ENCODE data around the gene LRCH4.
"Not testable (repeated sequence)": the region's sequence is repeated elsewhere in the genome, so short reads cannot be mapped to it uniquely, and the experiment has no call there.

The LRCH4 gene

DNA sequence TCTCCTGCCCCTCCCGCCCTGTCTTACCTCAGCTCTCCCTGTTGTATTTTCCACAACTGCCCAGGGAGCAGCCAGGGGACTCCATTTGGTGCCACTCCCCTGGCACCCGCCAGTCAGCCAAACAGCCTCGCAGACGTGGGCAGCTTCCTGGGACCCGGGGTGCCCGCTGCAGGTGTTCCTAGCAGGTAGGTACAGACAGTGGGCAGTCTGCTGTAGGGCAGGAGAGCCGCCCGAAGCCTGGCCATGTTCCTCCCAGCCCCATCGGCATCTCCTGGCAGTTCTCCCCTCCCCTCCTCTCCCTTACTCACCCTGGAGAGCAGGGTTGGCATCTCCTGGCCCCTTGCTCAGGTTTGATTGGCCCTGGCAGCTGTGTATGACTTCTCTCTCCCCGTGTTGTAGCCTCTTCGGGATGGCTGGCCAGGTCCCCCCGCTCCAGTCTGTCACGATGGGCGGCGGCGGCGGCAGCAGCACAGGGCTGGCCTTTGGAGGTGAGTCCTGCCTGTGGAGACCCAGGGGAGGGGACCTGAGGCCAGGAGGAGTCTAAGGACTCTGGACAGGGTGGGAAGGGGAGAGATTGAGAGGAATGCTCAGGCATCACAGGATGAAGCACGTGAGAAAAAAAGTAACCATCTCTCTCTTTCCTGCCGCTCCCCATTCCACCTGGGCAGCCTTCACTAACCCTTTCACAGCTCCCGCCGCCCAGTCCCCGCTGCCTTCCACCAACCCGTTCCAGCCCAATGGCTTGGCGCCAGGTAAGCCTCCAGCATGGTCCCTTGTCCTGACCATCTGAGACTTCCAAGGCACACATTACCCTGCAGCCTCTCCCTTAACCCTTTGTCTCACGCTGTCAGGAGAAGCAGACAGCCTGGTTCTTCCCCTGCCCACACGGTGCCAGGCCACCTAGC, 23.5 kb downstream of the LRCH4 start:
- H3K4me1 ChIP-seq (ENCODE audit: control insufficient read depth in 1 of 2, insufficient read depth in 2 of 2, low read length in 2 of 2), result peaks cover 0 to 5% of the 10 kb centered on the region in 2 donors
- H3K27ac ChIP-seq (ENCODE audit: low read length), result no peak overlapping the region
- no peak overlapping the region for H3K4me3 ChIP-seq (ENCODE audit: low read depth in 1 of 2, low read length in 2 of 2)
- H3K27me3 ChIP-seq (ENCODE audit: low read depth, low read length), result no peaks in the 10 kb centered on the region
- H3K9me3 ChIP-seq (ENCODE audit: control insufficient read depth in 1 of 2, low read length in 2 of 2), result no peaks in the 10 kb centered on the region
- peaks cover 4 to 18% of the 10 kb centered on the region in 2 donors for H3K36me3 ChIP-seq (ENCODE audit: control insufficient read depth in 1 of 2, insufficient read depth in 2 of 2, low read length in 2 of 2)

DNA sequence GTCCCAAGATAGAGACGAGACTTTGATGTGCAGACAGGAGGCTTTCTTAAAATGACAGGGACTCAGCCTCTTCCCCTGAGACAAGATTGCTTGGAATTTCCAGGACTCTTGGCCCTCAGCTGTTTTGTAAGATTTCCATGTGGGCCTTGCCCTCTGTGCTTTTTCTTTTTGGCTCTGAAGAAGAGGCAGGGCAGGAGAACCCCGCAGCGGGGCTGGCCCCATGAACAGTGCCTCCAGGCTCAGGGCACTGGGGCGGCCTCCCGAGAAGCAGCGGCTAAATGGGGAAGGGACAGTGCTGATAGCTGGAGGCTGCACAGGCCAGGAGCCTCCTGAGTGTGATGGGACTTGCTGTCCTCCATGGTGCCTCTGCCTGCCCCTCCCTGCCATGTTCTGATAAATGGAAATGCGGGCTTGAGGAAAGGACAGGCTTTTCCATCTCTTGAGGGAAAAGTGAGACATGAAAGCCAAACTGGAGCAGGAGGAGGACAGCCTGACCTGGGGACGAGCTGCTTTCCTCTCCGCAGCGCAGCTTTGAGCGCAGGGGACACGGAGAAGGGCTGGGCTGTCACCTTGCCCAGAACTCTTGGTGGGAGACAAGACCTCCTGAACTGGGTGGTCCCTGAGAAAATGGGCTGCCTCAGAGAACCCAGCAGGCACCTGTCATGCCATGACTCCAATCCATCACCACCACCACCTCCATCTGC, 24.3 kb downstream of the LRCH4 start:
- Histone ChIP-seq H3K36me3 (ENCODE audit: control insufficient read depth in 1 of 2, insufficient read depth in 2 of 2, low read length in 2 of 2) (peaks cover 4 to 22% of the 10 kb centered on the region in 2 donors), H3K4me1 (ENCODE audit: control insufficient read depth in 1 of 2, insufficient read depth in 2 of 2, low read length in 2 of 2) (peaks cover 0 to 5% of the 10 kb centered on the region in 2 donors), H3K27me3 (ENCODE audit: low read depth, low read length) (no peaks in the 10 kb centered on the region), H3K9me3 (ENCODE audit: control insufficient read depth in 1 of 2, low read length in 2 of 2) (no peaks in the 10 kb centered on the region), H3K4me3 (ENCODE audit: low read depth in 1 of 2, low read length in 2 of 2) (no peak overlapping the region), H3K27ac (ENCODE audit: low read length) (no peak overlapping the region)

GRCh38 chr7:100559127-100559526, 26.8 kb downstream of the LRCH4 start:
- peaks cover 0 to 5% of the 10 kb centered on the region in 2 donors for H3K4me1 ChIP-seq (ENCODE audit: control insufficient read depth in 1 of 2, insufficient read depth in 2 of 2, low read length in 2 of 2)
- no peak overlapping the region for H3K27ac ChIP-seq (ENCODE audit: low read length)
- H3K4me3 ChIP-seq (ENCODE audit: low read depth in 1 of 2, low read length in 2 of 2), result no peak overlapping the region
- H3K27me3 ChIP-seq (ENCODE audit: low read depth, low read length), result no peaks in the 10 kb centered on the region
- H3K9me3 ChIP-seq (ENCODE audit: control insufficient read depth in 1 of 2, low read length in 2 of 2), result no peaks in the 10 kb centered on the region
- H3K36me3 ChIP-seq (ENCODE audit: control insufficient read depth in 1 of 2, insufficient read depth in 2 of 2, low read length in 2 of 2), result peaks cover 10 to 38% of the 10 kb centered on the region in 2 donors

DNA sequence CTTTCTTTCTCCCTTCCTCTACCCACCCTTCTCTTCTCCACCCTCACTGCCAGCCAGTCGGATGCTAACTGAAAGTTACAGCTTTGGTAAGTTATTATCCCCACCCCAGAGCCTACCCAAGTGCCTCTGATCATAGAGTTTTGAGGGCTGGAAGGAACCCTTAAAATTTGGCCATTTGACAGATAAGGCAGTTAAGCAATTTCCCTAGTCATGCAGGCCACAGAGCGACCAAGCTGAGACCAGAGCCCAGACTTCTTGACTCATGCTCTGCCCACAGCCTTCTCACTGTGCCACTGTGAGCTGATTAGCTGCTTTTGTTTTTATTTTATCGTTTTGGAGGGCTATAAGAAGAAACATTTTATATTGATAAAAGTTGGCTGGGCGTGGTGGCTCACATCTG, 29.4 kb downstream of the LRCH4 start:
- no peaks in the 10 kb centered on the region for H3K9me3 ChIP-seq (ENCODE audit: control insufficient read depth in 1 of 2, low read length in 2 of 2)
- H3K4me1 ChIP-seq (ENCODE audit: control insufficient read depth in 1 of 2, insufficient read depth in 2 of 2, low read length in 2 of 2), result peaks cover 0 to 5% of the 10 kb centered on the region in 2 donors
- no peak overlapping the region for H3K4me3 ChIP-seq (ENCODE audit: low read depth in 1 of 2, low read length in 2 of 2)
- H3K27ac ChIP-seq (ENCODE audit: low read length), result no peak overlapping the region
- H3K36me3 ChIP-seq (ENCODE audit: control insufficient read depth in 1 of 2, insufficient read depth in 2 of 2, low read length in 2 of 2), result peaks cover 13 to 38% of the 10 kb centered on the region in 2 donors
- H3K27me3 ChIP-seq (ENCODE audit: low read depth, low read length), result no peaks in the 10 kb centered on the region

- no peaks in the 10 kb centered on the region for H3K27me3 ChIP-seq (ENCODE audit: low read depth, low read length)
- H3K4me3 ChIP-seq (ENCODE audit: low read depth in 1 of 2, low read length in 2 of 2), result no peak overlapping the region
- no peaks in the 10 kb centered on the region for H3K9me3 ChIP-seq (ENCODE audit: control insufficient read depth in 1 of 2, low read length in 2 of 2)
- H3K4me1 ChIP-seq (ENCODE audit: control insufficient read depth in 1 of 2, insufficient read depth in 2 of 2, low read length in 2 of 2), result peaks cover 0 to 5% of the 10 kb centered on the region in 2 donors
- no peak overlapping the region for H3K27ac ChIP-seq (ENCODE audit: low read length)
- peaks cover 13 to 38% of the 10 kb centered on the region in 2 donors for H3K36me3 ChIP-seq (ENCODE audit: control insufficient read depth in 1 of 2, insufficient read depth in 2 of 2, low read length in 2 of 2)
Observed at GRCh38 chr7:100555701-100556100, 30.2 kb downstream of the LRCH4 start.

DNA sequence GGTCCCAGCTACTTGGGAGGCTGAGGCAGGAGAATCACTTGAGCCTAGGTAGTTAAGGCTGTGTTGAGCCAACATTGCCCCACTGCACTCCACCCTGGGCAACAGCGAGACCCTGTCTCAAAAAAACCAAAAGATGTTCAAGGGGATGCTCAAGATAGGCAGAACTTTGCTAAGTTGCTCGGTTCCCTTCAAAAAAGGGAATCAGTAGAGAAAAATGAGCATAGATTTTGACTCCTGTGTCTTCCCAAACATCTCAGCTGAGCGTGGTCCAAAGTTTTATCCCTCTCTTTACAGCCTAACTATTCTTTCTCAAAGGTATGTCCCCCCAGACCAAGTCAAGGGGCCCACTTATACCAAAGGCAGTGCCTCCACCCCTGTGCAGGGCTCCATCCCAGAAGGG, 32.9 kb downstream of the LRCH4 start:
- Histone ChIP-seq H3K9me3 (ENCODE audit: control insufficient read depth in 1 of 2, low read length in 2 of 2) (no peaks in the 10 kb centered on the region), H3K27me3 (ENCODE audit: low read depth, low read length) (no peaks in the 10 kb centered on the region), H3K4me1 (ENCODE audit: control insufficient read depth in 1 of 2, insufficient read depth in 2 of 2, low read length in 2 of 2) (peaks cover 1 to 4% of the 10 kb centered on the region in 2 donors), H3K4me3 (ENCODE audit: low read depth in 1 of 2, low read length in 2 of 2) (no peak overlapping the region), H3K36me3 (ENCODE audit: control insufficient read depth in 1 of 2, insufficient read depth in 2 of 2, low read length in 2 of 2) (peaks cover 21 to 38% of the 10 kb centered on the region in 2 donors), H3K27ac (ENCODE audit: low read length) (no peak overlapping the region)

DNA sequence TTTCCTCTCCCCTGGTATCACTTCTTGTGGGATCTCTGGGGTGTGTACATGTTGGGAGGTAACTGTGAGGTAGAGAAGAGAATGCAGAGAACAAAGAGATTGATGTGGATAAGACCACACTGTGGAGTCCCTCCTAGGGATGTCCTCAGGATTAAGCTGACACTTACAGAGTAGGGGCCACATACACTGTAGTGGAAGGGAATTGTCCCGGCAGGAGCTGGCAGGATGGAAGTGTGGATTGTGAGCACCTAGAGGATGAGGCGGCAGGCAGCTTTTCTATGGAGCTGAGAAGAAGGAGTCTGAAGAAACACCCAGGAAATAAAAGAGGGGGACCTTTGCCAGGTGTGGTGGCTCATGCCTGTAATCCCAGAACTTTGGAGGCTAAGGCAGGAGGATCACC, 33.4 kb downstream of the LRCH4 start:
- H3K9me3 ChIP-seq (ENCODE audit: control insufficient read depth in 1 of 2, low read length in 2 of 2), result no peaks in the 10 kb centered on the region
- no peak overlapping the region for H3K27ac ChIP-seq (ENCODE audit: low read length)
- peaks cover 6 to 9% of the 10 kb centered on the region in 2 donors for H3K4me1 ChIP-seq (ENCODE audit: control insufficient read depth in 1 of 2, insufficient read depth in 2 of 2, low read length in 2 of 2)
- peaks cover 21 to 38% of the 10 kb centered on the region in 2 donors for H3K36me3 ChIP-seq (ENCODE audit: control insufficient read depth in 1 of 2, insufficient read depth in 2 of 2, low read length in 2 of 2)
- H3K4me3 ChIP-seq (ENCODE audit: low read depth in 1 of 2, low read length in 2 of 2), result no peak overlapping the region
- no peaks in the 10 kb centered on the region for H3K27me3 ChIP-seq (ENCODE audit: low read depth, low read length)

GRCh38 chr7:100548446-100548845, 37.5 kb downstream of the LRCH4 start:
- H3K36me3 ChIP-seq (ENCODE audit: control insufficient read depth in 1 of 2, insufficient read depth in 2 of 2, low read length in 2 of 2), result peaks cover 12 to 14% of the 10 kb centered on the region in 2 donors
- peak overlapping the region; percentile 91 for H3K27ac ChIP-seq (ENCODE audit: low read length)
- H3K4me1 ChIP-seq (ENCODE audit: control insufficient read depth in 1 of 2, insufficient read depth in 2 of 2, low read length in 2 of 2), result peaks cover 38 to 47% of the 10 kb centered on the region in 2 donors

GRCh38 chr7:100547872-100548271, 38.1 kb downstream of the LRCH4 start:
- no peaks in the 10 kb centered on the region for H3K27me3 ChIP-seq (ENCODE audit: low read depth, low read length)
- H3K27ac ChIP-seq (ENCODE audit: low read length), result peak overlapping the region; percentile 91
- no peak overlapping the region for H3K4me3 ChIP-seq (ENCODE audit: low read depth in 1 of 2, low read length in 2 of 2)
- H3K36me3 ChIP-seq (ENCODE audit: control insufficient read depth in 1 of 2, insufficient read depth in 2 of 2, low read length in 2 of 2), result peaks cover 6 to 14% of the 10 kb centered on the region in 2 donors
- H3K4me1 ChIP-seq (ENCODE audit: control insufficient read depth in 1 of 2, insufficient read depth in 2 of 2, low read length in 2 of 2), result peaks cover 38 to 47% of the 10 kb centered on the region in 2 donors
- H3K9me3 ChIP-seq (ENCODE audit: control insufficient read depth in 1 of 2, low read length in 2 of 2), result no peaks in the 10 kb centered on the region

More at GRCh38 chr7:100548446-100548845, 37.5 kb downstream of the LRCH4 start:
- H3K4me3 ChIP-seq (ENCODE audit: low read depth in 1 of 2, low read length in 2 of 2); H3K9me3 ChIP-seq (ENCODE audit: control insufficient read depth in 1 of 2, low read length in 2 of 2); H3K27me3 ChIP-seq (ENCODE audit: low read depth, low read length): not testable (repeated sequence)

- Histone ChIP-seq H3K9me3 (ENCODE audit: control insufficient read depth in 1 of 2, low read length in 2 of 2) (no peaks in the 10 kb centered on the region), H3K27ac (ENCODE audit: low read length) (peak overlapping the region; percentile 91), H3K27me3 (ENCODE audit: low read depth, low read length) (no peaks in the 10 kb centered on the region), H3K4me3 (ENCODE audit: low read depth in 1 of 2, low read length in 2 of 2) (peak overlapping the region; percentile 4 to 39), H3K36me3 (ENCODE audit: control insufficient read depth in 1 of 2, insufficient read depth in 2 of 2, low read length in 2 of 2) (peaks cover 0 to 9% of the 10 kb centered on the region in 2 donors), H3K4me1 (ENCODE audit: control insufficient read depth in 1 of 2, insufficient read depth in 2 of 2, low read length in 2 of 2) (peaks cover 38 to 47% of the 10 kb centered on the region in 2 donors)
Observed at GRCh38 chr7:100546926-100547800, 38.8 kb downstream of the LRCH4 start.

Measured in muscle layer of duodenum (tissue), 2 donors.